Amygdala (tissue), 56 donors: ENCODE results near the gene ANKRD18B.
"Not testable (repeated sequence)": the region's sequence is repeated elsewhere in the genome, so short reads cannot be mapped to it uniquely, and the experiment has no call there.

ENCODE experiments used
- DNase-seq, 56 donors: peaks; one replicate each; lab custom pipeline; 2025; lab: John Stamatoyannopoulos, UW

ANKRD18B gene

GRCh38 chr9:33523397-33524305 lies at the start of gene ANKRD18B:
Gene ANKRD18B, plus strand, starts transcription at chr9:33524251. Its CDS starts 239 bp downstream, at chr9:33524490.
- peak in 10 of 56 donors; percentile 5 to 47 (median 26) for DNase-seq

- no peak for DNase-seq
These were observed 48.7 kb upstream of the ANKRD18B start for GRCh38 chr9:33475357-33475756.

- DNase-seq = no peak
These were observed 47.5 kb upstream of the ANKRD18B start for GRCh38 chr9:33476503-33476902.

GRCh38 chr9:33480106-33480505 lies 43.9 kb upstream of the ANKRD18B start:
- no peak for DNase-seq

GRCh38 chr9:33480976-33481375 lies 43.1 kb upstream of the ANKRD18B start:
- no peak for DNase-seq

- not testable (repeated sequence) for DNase-seq
These were observed 38.7 kb upstream of the ANKRD18B start for GRCh38 chr9:33485312-33485711.

- DNase-seq = no peak
These were observed 35.0 kb upstream of the ANKRD18B start for GRCh38 chr9:33489066-33489465.

- DNase-seq = not testable (repeated sequence)
These were observed 30.2 kb upstream of the ANKRD18B start for GRCh38 chr9:33493819-33494218.

- no peak for DNase-seq
These were observed 25.7 kb upstream of the ANKRD18B start for GRCh38 chr9:33498387-33498786.

- no peak for DNase-seq
These were observed 17.3 kb upstream of the ANKRD18B start for GRCh38 chr9:33506626-33507370.

- DNase-seq = peak in 42 of 56 donors; percentile 22 to 76 (median 52)
These were observed 13.5 kb upstream of the ANKRD18B start for GRCh38 chr9:33510262-33511183.

- not testable (repeated sequence) for DNase-seq
These were observed 12.9 kb upstream of the ANKRD18B start for GRCh38 chr9:33511184-33511517.

GRCh38 chr9:33512535-33512934 lies 11.5 kb upstream of the ANKRD18B start:
- peak in 1 of 56 donors; percentile 6 for DNase-seq

GRCh38 chr9:33515342-33515995 lies 8.6 kb upstream of the ANKRD18B start:
- not testable (repeated sequence) for DNase-seq

GRCh38 chr9:33516397-33516796 lies 7.7 kb upstream of the ANKRD18B start:
- DNase-seq = not testable (repeated sequence)

- DNase-seq = peak in 3 of 56 donors; percentile 7 to 35 (median 8)
These were observed 6.7 kb upstream of the ANKRD18B start for GRCh38 chr9:33517373-33517772.

GRCh38 chr9:33517934-33518577 lies 6.0 kb upstream of the ANKRD18B start:
- DNase-seq = not testable (repeated sequence)

- not testable (repeated sequence) for DNase-seq
These were observed 2.2 kb upstream of the ANKRD18B start for GRCh38 chr9:33521861-33522260.

GRCh38 chr9:33524306-33524947 lies 376 bp downstream of the ANKRD18B start:
- peak in 7 of 56 donors; percentile 9 to 47 (median 28) for DNase-seq
